SK-N-SH (cell line): Measurements from ENCODE around the gene SIGLECL1. TPM values are rescaled to one million over a fixed set of nuclear protein-coding genes. Genes with fewer than 3 reads are reported as not detected.

Experiments
- CTCF ChIA-PET: fragments of 300-600, 350-600 bp; formaldehyde crosslinking; extraction: SDS; loops from one replicate; lab custom pipeline; 2021; lab: Yijun Ruan, JAX
- POLR2A ChIA-PET: fragments of 350-600 bp; sonication (Branson Sonifier 250); formaldehyde crosslinking; extraction: SDS; loops from one replicate; lab custom pipeline; 2020; ENCODE audit warnings: antibody characterized with exemption, inconsistent platforms; lab: Yijun Ruan, JAX
- DNase-seq: peaks from one replicate; pipeline ENCODE4 v3.0.0; 2012
- H2AFZ ChIP-seq: fragments of 200-600 bp; sonication (generic); 2 replicates; pipeline ENCODE4 v1.8.1; 2016; ENCODE audit warnings: antibody characterized with exemption, mild to moderate bottlenecking, low read depth
- H3F3A ChIP-seq: fragments of 200-600 bp; sonication (generic); replicated peaks from 2 replicates; pipeline ENCODE3; 2016; ENCODE audit warnings: antibody characterized with exemption, mild to moderate bottlenecking; ENCODE audit not compliant: insufficient read depth
- H3K27ac ChIP-seq, 2 experiments: fragments of 200-500 bp in 1 of 2; fragments of 200-600 bp in 1 of 2; sonication (Bioruptor generic) in 1 of 2; sonication (generic), shearing (Covaris generic) in 1 of 2; 2 replicates each; pipeline versions ENCODE4 v1.5.1 to v1.6.1; 2014 to 2016; ENCODE audit warnings: low read depth in 2 of 2, inconsistent platforms in 1 of 2, low read length in 1 of 2, mild to moderate bottlenecking in 1 of 2, mixed read lengths in 1 of 2
- H3K27me3 ChIP-seq: fragments of 200-600 bp; sonication (generic), shearing (Covaris generic); 2 replicates; pipeline ENCODE4 v1.6.1; 2016; ENCODE audit warnings: mixed run types; ENCODE audit not compliant: insufficient read depth
- H3K36me3 ChIP-seq, 2 experiments: fragments of 200-500 bp in 1 of 2; fragments of 200-600 bp in 1 of 2; sonication (Bioruptor generic) in 1 of 2; sonication (generic) in 1 of 2; replicated peaks in 1 of 2; 2 replicates each; pipeline versions ENCODE3 to v1.5.1; 2014 to 2016; ENCODE audit warnings: low read length in 1 of 2, mild to moderate bottlenecking in 1 of 2; ENCODE audit not compliant: insufficient read depth in 2 of 2, control insufficient read depth in 1 of 2
- H3K4me1 ChIP-seq, 2 experiments: fragments of 200-500 bp in 1 of 2; fragments of 200-600 bp in 1 of 2; sonication (Bioruptor generic) in 1 of 2; sonication (generic), shearing (Covaris generic) in 1 of 2; 2 replicates each; pipeline versions ENCODE4 v1.5.1 to v1.6.1; 2014 to 2016; ENCODE audit warnings: low read depth in 1 of 2, low read length in 1 of 2, mixed run types in 1 of 2; ENCODE audit not compliant: insufficient read depth in 2 of 2, control insufficient read depth in 1 of 2
- H3K4me2 ChIP-seq: fragments of 200-600 bp; sonication (generic), shearing (Covaris generic); 2 replicates; pipeline ENCODE4 v1.6.1; 2017; ENCODE audit warnings: mixed run types
- H3K4me3 ChIP-seq, 2 experiments: fragments of 200-500 bp in 1 of 2; fragments of 200-600 bp in 1 of 2; sonication (Bioruptor generic) in 1 of 2; sonication (generic), shearing (Covaris generic) in 1 of 2; 2 replicates each; pipeline versions ENCODE4 v1.5.1 to v1.8.1; 2014 to 2016; ENCODE audit warnings: low read depth in 2 of 2, inconsistent platforms in 1 of 2, low read length in 1 of 2, mild to moderate bottlenecking in 1 of 2, mixed read lengths in 1 of 2, moderate library complexity in 1 of 2
- H3K79me2 ChIP-seq: fragments of 200-600 bp; sonication (generic); 2 replicates; pipeline ENCODE4 v1.8.1; 2017; ENCODE audit warnings: mild to moderate bottlenecking; ENCODE audit not compliant: insufficient read depth
- H3K9ac ChIP-seq: fragments of 200-600 bp; sonication (generic); 2 replicates; pipeline ENCODE4 v1.6.1; 2017; ENCODE audit warnings: mixed run types
- H3K9me2 ChIP-seq: fragments of 200-600 bp; sonication (generic); 2 replicates; pipeline ENCODE4 v1.6.1; 2017; ENCODE audit warnings: mixed run types
- H3K9me3 ChIP-seq: fragments of 200-600 bp; sonication (generic); 2 replicates; pipeline ENCODE4 v1.6.1; 2017; ENCODE audit warnings: mixed run types, mild to moderate bottlenecking, moderate library complexity
- H4K20me1 ChIP-seq: fragments of 200-600 bp; sonication (generic); 2 replicates; pipeline ENCODE4 v1.6.1; 2017; ENCODE audit warnings: mild to moderate bottlenecking, mixed run types; ENCODE audit not compliant: insufficient read depth
- EP300 ChIP-seq, 2 experiments: IDR thresholded peaks; 2 replicates each; pipeline versions ENCODE4 v1.4.0 to v1.6.1; 2012; ENCODE audit warnings: borderline replicate concordance in 1 of 2, low read depth in 1 of 2, low read length in 1 of 2
- FOSL2 ChIP-seq: IDR thresholded peaks from 2 replicates; pipeline ENCODE4 v1.4.0; 2012; ENCODE audit warnings: low read depth, mild to moderate bottlenecking, moderate library complexity, borderline replicate concordance
- FOXJ3 ChIP-seq: sonication (generic); formaldehyde crosslinking; IDR thresholded peaks from 2 replicates; pipeline ENCODE4 v1.5.1; 2020; ENCODE audit warnings: mild to moderate bottlenecking, missing genetic modification reagents
- FOXM1 ChIP-seq: IDR thresholded peaks from 2 replicates; pipeline ENCODE4 v1.4.0; 2012; ENCODE audit warnings: low read depth, mild to moderate bottlenecking
- GATA2 ChIP-seq: sonication (generic); formaldehyde crosslinking; IDR thresholded peaks from 2 replicates; pipeline ENCODE4 v1.5.0; 2020; ENCODE audit warnings: mild to moderate bottlenecking, missing genetic modification reagents
- IRF3 ChIP-seq: fragments of 150-350 bp; IDR thresholded peaks from 2 replicates; pipeline ENCODE4 v1.6.1; 2016; ENCODE audit warnings: mild to moderate bottlenecking, low read depth, low read length
- MXI1 ChIP-seq: IDR thresholded peaks from 2 replicates; pipeline ENCODE4 v1.6.1; 2012; ENCODE audit warnings: mild to moderate bottlenecking, low read depth, low read length, improper control_type of control experiment
- NRF1 ChIP-seq: IDR thresholded peaks from 2 replicates; pipeline ENCODE4 v1.6.1; 2012; ENCODE audit warnings: low read depth, mild to moderate bottlenecking, low read length
- PBX3 ChIP-seq: IDR thresholded peaks from 2 replicates; pipeline ENCODE4; 2012
- POLR2AphosphoS5 ChIP-seq: IDR thresholded peaks from 2 replicates; pipeline ENCODE4 v1.6.1; 2012; ENCODE audit warnings: low read depth, low read length
- RAD21 ChIP-seq: IDR thresholded peaks from 2 replicates; pipeline ENCODE4 v1.6.1; 2012; ENCODE audit warnings: mild to moderate bottlenecking, low read length
- RCOR1 ChIP-seq: fragments of 150-350 bp; IDR thresholded peaks from 2 replicates; pipeline ENCODE4 v1.6.1; 2017; ENCODE audit warnings: antibody characterized with exemption, low read length
- REST ChIP-seq: IDR thresholded peaks from 2 replicates; pipeline ENCODE4 v1.6.1; 2012; ENCODE audit warnings: mild to moderate bottlenecking, low read depth, low read length, moderate library complexity
- RXRA ChIP-seq: IDR thresholded peaks from 2 replicates; pipeline ENCODE4 v1.4.0; 2012; ENCODE audit warnings: low read depth, mild to moderate bottlenecking, borderline replicate concordance
- SIN3A ChIP-seq: IDR thresholded peaks from 2 replicates; pipeline ENCODE4 v1.6.1; 2012; ENCODE audit warnings: low read depth, mild to moderate bottlenecking, low read length, moderate library complexity, borderline replicate concordance
- SMC3 ChIP-seq: IDR thresholded peaks from 2 replicates; pipeline ENCODE4 v1.6.1; 2012; ENCODE audit warnings: low read depth, low read length, improper control_type of control experiment
- USF1 ChIP-seq: IDR thresholded peaks from 2 replicates; pipeline ENCODE4 v1.4.0; 2012; ENCODE audit warnings: low read depth, borderline replicate concordance
- ZBTB33 ChIP-seq: IDR thresholded peaks from 2 replicates; pipeline ENCODE4 v1.4.0; 2012; ENCODE audit warnings: low read depth, borderline replicate concordance
- WGBS: methylation state at CpG from one replicate; pipeline ENCODE4 v1.1.6; 2017; ENCODE audit warnings: low lambda C conversion rate; 5-methylcytosine and 5-hydroxymethylcytosine counted together
- polyA plus RNA-seq, 3 experiments: library from polyadenylated mRNA; depleted of rRNA; stranded (reverse); fragments of >200 nt; gene quantifications; 2 replicates each; pipeline ENCODE4 v1.2.3, GENCODE V29; 2012

SIGLECL1 gene
- polyA plus RNA-seq, 1 of the 3 experiments (the other 2 are of a cell fraction), result not detected

GRCh38 chr19:51201712-51202111, 49.2 kb upstream of the SIGLECL1 start:
- CTCF ChIA-PET, result no interaction called here

More at GRCh38 chr19:51201712-51202111, 49.2 kb upstream of the SIGLECL1 start:
- no peak overlapping the region for H3K4me2 ChIP-seq
- peaks cover 4% of the 10 kb centered on the region; the same call in 1 of the 2 replicates for H3K9me2 ChIP-seq
- no peaks in the 10 kb centered on the region for H3K9me3 ChIP-seq
- no peak overlapping the region for H2AFZ ChIP-seq
- peaks cover 61% of the 10 kb centered on the region for H3K27me3 ChIP-seq
- H3K4me3 ChIP-seq, result no peak overlapping the region
- POLR2A ChIA-PET, result no interaction called here
- no peak for TF ChIP-seq GATA2 (CRISPR knock-in tag)
- no peak for TF ChIP-seq FOXJ3 (CRISPR knock-in tag)
- no peak for TF ChIP-seq ZBTB33
- no peak for TF ChIP-seq FOXM1
- no peak for TF ChIP-seq POLR2AphosphoS5
- no peak for TF ChIP-seq SIN3A
- TF ChIP-seq SMC3, result no peak
- TF ChIP-seq NRF1, result no peak
- TF ChIP-seq IRF3, result no peak
- TF ChIP-seq USF1, result no peak
- TF ChIP-seq PBX3, result no peak
- TF ChIP-seq FOSL2, result no peak
- TF ChIP-seq EP300 (IDR thresholded peaks at IDR 0.05; ENCODE audit: borderline replicate concordance in 1 of 2, low read depth in 1 of 2, low read length in 1 of 2), result no peak
- TF ChIP-seq RCOR1, result no peak
- TF ChIP-seq REST, result no peak
- TF ChIP-seq MXI1, result no peak
- no peak for TF ChIP-seq RXRA
- TF ChIP-seq RAD21, result no peak
- TF ChIP-seq, all 33 proteins: peak for 0
- Histone ChIP-seq H4K20me1 (no peaks in the 10 kb centered on the region), H3K27ac (no peak overlapping the region), H3K9ac (no peak overlapping the region), H3F3A (no peaks in the 10 kb centered on the region), H3K36me3 (no peaks in the 10 kb centered on the region), H3K79me2 (no peaks in the 10 kb centered on the region), H3K4me1 (no peaks in the 10 kb centered on the region)
- DNase-seq, result no peak
- 3% methylated on average over 4 of the region's 5 CpGs for WGBS
